Kasumi-1 (cell line): Measurements from ENCODE around the gene LASP1.

Experiments used
- DNase-seq, 2 experiments: peaks; one replicate each; lab custom pipeline; 2025; lab: John Stamatoyannopoulos, UW

The LASP1 gene

GRCh38 chr17:38885728-38886642 lies 16.1 kb downstream of the LASP1 start:
- no peak for DNase-seq

GRCh38 chr17:38886643-38887010 lies 16.8 kb downstream of the LASP1 start:
- DNase-seq: no peak

GRCh38 chr17:38888842-38889241 lies 19.0 kb downstream of the LASP1 start:
- DNase-seq: no peak

DNA sequence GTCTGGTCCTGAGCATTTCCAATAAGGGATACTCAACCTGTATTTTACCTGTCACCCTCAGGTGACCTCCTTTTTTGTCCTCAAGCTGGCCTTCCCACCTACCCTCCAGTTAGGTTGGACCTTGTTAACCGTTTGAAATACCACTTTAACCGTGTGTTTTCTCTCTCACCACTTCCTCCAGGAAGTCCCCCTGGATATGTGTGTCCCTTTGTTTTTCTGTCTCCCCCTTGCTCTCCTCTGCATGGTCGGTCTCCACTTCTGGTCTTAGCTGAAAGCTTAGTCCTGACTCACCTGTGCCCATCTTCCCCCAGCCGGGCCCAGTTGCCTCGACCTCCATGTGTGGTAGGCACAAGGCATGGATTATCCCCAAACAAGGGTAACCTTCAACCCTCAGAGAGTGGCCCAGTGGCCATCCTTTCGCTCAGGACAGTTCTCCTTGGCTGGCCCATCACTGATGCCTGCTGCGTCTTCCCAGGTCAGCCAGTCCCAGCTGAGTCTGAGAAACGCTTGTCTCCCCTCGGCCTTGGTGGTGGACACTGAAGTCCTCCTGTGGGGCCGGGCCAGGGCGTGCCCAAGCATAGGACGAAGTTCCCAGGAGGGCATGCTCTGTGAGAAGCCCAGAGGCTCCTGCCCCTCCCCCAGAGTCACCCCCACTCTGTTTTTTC lies 20.0 kb downstream of the LASP1 start:
- DNase-seq: no peak

DNA sequence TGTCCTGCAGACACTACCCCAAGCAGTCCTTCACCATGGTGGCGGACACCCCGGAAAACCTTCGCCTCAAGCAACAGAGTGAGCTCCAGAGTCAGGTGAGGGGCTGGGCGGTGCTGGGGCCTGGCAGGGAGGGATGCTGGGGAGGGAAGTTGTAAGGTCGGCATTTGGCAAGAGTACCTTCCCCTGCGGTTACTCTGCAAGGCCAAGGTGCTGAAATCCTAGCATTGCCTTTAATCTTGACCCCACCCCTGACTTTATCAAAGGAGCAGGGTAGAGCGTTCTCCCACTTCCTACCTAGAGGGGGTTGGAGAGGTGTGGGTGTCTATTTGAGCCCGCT lies 20.5 kb downstream of the LASP1 start:
- DNase-seq: no peak

DNA sequence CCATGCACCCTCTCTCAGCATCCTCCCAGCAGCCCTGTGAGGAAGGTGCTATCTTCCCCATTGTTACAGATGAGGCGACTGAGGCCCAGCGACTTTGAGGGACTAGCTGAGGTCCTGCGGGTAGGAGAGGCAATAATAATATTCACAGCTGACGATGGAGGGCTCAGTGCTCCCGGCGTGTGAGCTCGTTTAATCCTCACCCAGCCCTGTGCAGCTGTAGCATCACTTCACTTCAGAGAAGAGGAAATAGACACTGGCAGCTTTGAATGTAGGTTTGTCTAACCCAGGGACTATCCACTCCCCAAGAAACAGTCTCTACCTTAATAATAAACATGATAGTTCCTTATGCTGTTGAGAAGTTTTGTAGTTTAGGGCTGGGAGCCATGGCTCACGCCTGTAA lies 21.6 kb downstream of the LASP1 start:
- no peak for DNase-seq

- DNase-seq: no peak
These were observed 22.2 kb downstream of the LASP1 start for GRCh38 chr17:38892083-38892482.

DNA sequence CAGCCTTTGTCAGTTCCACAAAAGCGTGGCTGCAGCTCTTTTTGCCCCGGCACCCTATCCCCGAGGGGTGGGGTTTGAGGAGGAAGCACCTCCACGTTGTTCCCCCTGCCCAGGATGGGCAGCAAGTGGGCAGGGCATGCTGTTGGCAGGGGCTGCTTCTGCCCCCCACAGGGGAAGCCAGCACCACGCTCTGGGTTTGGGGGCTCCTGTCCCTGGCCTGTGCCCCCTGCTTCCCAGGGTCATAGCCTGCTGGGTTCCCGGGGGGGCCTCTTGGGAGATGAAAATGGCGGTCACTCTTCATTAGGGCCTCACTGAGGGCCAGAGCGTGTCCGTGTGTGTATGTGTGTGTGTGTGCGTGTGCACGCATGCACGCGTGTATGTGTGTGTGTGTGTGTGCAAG lies 22.8 kb downstream of the LASP1 start:
- no peak for DNase-seq

DNA sequence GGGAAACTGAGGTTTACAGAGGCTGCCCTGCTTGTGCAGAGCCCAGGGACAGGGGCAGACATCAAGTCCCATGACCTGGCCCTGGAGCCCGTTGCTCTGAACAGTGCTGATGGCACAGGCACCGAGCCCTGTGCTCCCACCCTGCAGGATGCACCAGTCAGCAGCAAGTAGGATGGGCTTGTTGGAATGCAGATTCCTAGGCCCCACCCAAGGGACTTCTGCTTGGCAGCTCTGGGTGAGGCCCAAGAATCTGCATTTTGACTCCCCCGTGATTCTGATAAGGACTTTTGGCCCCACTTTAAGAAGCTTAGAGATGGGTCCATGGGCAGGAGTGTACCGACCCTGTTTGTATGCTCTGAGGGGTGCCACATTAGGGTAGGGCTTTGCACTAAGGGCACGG lies 23.3 kb downstream of the LASP1 start:
- no peak for DNase-seq

- DNase-seq: peak; percentile 49 to 61
These were observed 23.7 kb downstream of the LASP1 start for GRCh38 chr17:38893607-38894006.

- no peak for DNase-seq
These were observed 24.4 kb downstream of the LASP1 start for GRCh38 chr17:38894276-38894675.

- DNase-seq: no peak
These were observed 26.6 kb downstream of the LASP1 start for GRCh38 chr17:38896346-38896954.

DNA sequence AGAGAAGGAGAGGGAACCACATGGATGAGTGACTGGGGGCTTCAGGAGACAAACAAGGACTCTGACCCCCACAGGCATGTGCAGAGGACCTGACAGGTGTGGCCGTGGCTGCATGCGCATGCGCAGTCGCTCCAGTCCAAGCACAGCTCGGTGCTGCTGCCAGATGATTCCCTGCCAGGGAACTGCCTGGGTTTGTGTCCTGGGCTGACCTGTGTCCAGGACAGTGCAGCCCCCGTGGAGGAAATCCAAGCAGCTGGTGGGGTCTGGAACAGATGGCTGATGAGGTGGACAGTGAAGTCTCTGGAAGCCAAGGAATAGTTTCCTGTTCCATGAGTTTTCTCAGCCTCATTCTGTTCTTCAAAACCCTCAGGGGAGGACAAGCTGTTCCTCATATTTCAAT lies 27.3 kb downstream of the LASP1 start:
- no peak for DNase-seq

GRCh38 chr17:38897671-38898290 lies 27.9 kb downstream of the LASP1 start:
- DNase-seq: no peak

DNA sequence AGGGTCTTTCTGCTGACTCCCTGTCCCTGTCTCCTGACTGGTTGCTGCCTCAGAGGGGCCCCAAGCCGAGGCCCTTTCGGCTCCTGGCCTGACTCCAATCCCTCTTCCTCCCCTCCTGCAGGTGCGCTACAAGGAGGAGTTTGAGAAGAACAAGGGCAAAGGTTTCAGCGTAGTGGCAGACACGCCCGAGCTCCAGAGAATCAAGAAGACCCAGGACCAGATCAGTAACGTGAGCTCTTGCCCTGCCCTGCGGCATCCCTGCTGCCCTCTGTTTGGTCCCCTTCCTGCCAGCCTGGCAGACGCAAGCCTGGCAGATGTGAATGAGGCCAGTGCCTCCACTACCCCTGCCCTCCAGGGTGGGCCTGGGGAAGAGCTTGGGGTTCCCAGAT lies 28.4 kb downstream of the LASP1 start:
- peak; percentile 17 to 57 for DNase-seq

DNA sequence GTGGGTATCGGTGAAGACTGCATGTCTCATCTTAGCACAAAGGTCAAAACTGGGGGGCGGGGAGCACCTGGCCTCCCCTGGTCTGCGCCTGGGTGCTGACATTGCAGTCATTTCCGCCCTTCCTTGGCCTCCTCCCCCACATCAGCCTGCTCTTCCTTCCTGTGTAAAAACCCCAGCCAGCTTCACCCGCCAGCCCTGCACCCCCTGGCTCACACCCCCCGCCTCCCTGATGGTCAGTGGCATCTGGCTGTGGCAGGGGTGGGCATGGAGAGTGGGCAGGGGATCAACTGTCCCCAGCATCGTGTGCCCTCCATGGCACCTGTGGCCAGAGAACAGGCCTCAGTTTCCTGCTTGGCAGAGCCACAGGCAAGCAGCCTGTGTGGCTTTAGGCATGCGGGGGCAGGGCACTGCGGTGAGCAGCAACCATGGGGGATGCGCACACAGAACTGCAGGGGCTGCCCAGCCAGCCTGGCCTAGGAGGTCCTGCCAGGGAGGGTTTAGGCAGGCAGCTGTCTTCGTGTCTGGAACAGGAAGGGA lies 29.0 kb downstream of the LASP1 start:
- DNase-seq: peak; percentile 84 to 92

DNA sequence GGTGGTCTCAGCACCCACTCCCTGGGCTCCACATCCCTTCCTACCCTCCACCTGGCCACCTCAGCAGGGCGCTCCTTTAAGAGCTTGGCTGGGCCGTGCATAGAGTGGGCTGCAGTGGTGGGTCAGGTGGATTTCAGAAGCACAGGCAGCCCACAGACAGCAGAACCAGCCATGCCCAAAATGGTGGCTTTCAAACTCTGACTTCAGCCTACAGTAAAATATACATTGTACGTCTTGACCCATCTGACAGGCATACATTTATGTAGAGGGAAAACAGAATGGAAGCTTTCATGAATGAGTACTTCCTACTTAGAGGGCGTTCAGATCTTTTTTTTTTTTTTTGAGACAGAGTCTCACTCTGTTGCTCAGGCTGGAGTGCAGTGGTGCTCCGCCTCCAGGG lies 29.6 kb downstream of the LASP1 start:
- no peak for DNase-seq

- peak; percentile 80 to 87 for DNase-seq
These were observed 31.3 kb downstream of the LASP1 start for GRCh38 chr17:38900978-38901656.

GRCh38 chr17:38903404-38903803 lies 33.5 kb downstream of the LASP1 start:
- no peak for DNase-seq

GRCh38 chr17:38904892-38905291 lies 35.0 kb downstream of the LASP1 start:
- no peak for DNase-seq

GRCh38 chr17:38905375-38905774 lies 35.5 kb downstream of the LASP1 start:
- no peak for DNase-seq
